IPS-15b (cell line): ENCODE data around the gene TRPV2.

Experiments used
- H3K27me3 ChIP-seq: one replicate; pipeline ENCODE4 v1.6.1; 2013; ENCODE audit warnings: low read length; ENCODE audit not compliant: control insufficient read depth, insufficient read depth
- H3K36me3 ChIP-seq: one replicate; pipeline ENCODE4 v1.6.1; 2013; ENCODE audit warnings: low read length; ENCODE audit not compliant: control insufficient read depth, insufficient read depth
- H3K4me1 ChIP-seq: one replicate; pipeline ENCODE4 v1.6.1; 2013; ENCODE audit warnings: mild to moderate bottlenecking, low read length; ENCODE audit not compliant: control insufficient read depth, insufficient read depth
- H3K4me3 ChIP-seq: one replicate; pipeline ENCODE4 v1.5.1; 2013; ENCODE audit warnings: low read depth, low read length
- H3K9ac ChIP-seq: one replicate; pipeline ENCODE4 v1.6.1; 2013; ENCODE audit warnings: low read depth, mild to moderate bottlenecking, low read length
- H3K9me3 ChIP-seq: one replicate; pipeline ENCODE4 v1.6.1; 2013; ENCODE audit warnings: mild to moderate bottlenecking, low read length; ENCODE audit not compliant: control insufficient read depth, insufficient read depth

TRPV2 gene

DNA sequence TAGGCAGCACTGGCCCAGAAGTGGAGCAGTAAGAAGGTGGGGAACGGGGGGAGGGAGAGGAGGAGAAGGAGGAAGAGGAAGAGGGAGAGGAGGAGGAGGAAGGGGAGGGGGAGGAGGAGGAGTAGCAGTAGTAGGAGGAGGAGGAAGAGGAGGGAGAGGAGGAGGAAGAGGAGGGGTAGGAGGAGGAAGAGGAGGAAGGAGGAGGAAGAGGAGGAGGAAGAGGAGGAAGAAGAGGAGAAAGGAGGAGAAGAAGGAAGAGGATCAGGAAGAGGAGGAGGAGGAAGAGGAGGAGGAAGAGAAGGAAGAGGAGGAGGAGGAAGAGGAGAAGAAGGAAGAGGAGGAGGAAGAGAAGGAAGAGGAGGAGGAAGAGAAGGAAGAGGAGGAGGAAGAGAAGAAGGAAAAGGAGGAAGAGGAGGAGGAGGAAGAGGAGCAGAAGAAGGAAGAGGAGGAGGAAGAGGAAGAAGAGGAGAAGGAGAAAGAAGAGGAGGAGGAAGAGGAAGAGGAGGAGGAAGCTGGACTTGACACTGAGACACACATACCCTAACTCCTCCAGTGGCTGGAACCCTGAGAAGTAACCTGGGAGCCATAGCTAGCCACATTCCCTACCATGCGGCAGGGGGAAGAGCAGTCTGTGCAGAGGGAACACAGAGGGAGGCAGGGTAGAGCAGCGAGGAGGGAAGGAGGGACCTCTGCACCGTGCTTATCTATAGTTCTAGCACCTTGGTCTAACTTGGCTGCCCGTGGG lies 40.8 kb downstream of the TRPV2 start:
- H3K4me1 ChIP-seq = peaks cover 5% of the 10 kb centered on the region
- no peaks in the 10 kb centered on the region for H3K36me3 ChIP-seq
- H3K9me3 ChIP-seq = no peaks in the 10 kb centered on the region
- H3K4me3 ChIP-seq = no peak overlapping the region
- H3K9ac ChIP-seq = no peak overlapping the region
- H3K27me3 ChIP-seq = no peaks in the 10 kb centered on the region

DNA sequence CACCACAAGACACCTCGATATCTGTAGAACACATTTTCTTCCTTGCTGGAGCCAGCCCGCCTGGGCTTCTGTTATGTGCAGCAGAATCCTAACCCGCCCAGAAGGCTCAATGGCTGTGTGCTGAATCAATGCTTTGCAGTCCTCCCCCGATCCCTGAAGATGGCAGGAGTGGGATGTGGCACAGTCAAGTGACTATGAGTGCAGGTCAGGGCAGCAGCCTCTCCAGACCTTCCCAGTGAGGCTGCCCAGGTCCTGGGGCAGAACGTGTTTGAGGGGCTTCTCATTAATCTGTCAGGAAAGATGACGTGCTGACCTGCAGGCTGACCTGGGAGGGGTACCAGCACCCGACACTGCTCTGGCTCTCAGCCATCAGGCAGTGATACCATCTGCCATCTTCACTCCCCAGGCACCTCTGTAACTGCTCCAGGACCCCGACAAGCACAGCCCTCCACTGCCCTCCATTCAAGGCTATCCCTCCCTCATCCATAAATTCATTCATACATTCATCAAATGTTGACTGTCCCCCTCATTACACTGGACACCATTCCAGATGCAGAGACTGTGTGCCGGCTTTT lies 41.5 kb downstream of the TRPV2 start:
- no peaks in the 10 kb centered on the region for H3K9me3 ChIP-seq
- H3K4me3 ChIP-seq = no peak overlapping the region
- H3K27me3 ChIP-seq = no peaks in the 10 kb centered on the region
- H3K36me3 ChIP-seq = no peaks in the 10 kb centered on the region
- H3K4me1 ChIP-seq = peaks cover 5% of the 10 kb centered on the region
- no peak overlapping the region for H3K9ac ChIP-seq

- no peaks in the 10 kb centered on the region for H3K9me3 ChIP-seq
- no peak overlapping the region for H3K9ac ChIP-seq
- H3K4me3 ChIP-seq = no peak overlapping the region
- H3K4me1 ChIP-seq = peaks cover 8% of the 10 kb centered on the region
- H3K27me3 ChIP-seq = no peaks in the 10 kb centered on the region
- no peaks in the 10 kb centered on the region for H3K36me3 ChIP-seq
Measured at GRCh38 chr17:16459271-16459670, 43.9 kb downstream of the TRPV2 start.

- no peaks in the 10 kb centered on the region for H3K27me3 ChIP-seq
- no peak overlapping the region for H3K9ac ChIP-seq
- H3K36me3 ChIP-seq = no peaks in the 10 kb centered on the region
- H3K4me3 ChIP-seq = no peak overlapping the region
- H3K9me3 ChIP-seq = no peaks in the 10 kb centered on the region
- peaks cover 8% of the 10 kb centered on the region for H3K4me1 ChIP-seq
Measured at GRCh38 chr17:16459855-16460550, 44.6 kb downstream of the TRPV2 start.

DNA sequence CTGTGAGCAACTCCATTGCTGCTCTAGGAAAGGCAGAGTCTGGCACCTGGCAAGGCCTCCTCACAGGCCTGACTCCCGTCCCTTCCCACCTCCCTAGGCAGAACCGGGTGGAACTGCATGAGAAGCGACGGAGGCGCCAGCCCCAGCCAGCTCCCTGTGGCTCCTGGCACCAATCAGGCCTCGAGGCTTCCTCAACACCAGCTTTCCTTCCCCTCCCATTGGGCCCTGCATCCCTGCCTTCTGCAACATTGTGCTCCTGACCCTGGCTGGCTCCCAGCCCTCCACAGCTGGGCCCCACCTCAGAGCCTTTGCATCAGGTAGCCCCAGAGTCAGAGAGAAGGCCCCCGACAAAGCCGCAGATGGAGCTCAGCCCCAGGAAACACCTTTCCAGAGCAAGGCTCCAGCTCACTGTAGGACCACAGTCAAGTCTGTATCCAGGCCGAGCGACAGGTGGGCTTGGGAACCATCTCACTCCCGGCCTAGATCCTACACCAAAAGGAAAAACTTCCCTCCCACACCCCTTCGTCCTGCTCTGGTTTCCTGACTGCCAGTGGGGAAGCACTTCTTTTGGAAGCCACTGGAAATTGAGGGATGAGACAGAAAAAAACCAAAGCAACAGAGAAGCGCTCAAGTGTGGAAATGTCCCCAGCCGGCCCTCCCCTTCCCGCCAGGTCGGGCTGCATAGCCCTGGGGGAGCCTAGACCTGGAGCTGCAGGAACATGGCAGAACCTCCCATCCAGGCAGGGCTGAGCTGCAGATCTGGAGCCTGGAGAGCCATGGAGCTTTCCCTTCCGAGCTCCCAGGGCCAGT lies 45.6 kb downstream of the TRPV2 start:
- H3K36me3 ChIP-seq = no peaks in the 10 kb centered on the region
- H3K4me3 ChIP-seq = no peak overlapping the region
- H3K9me3 ChIP-seq = no peaks in the 10 kb centered on the region
- no peaks in the 10 kb centered on the region for H3K27me3 ChIP-seq
- H3K4me1 ChIP-seq = peaks cover 8% of the 10 kb centered on the region
- no peak overlapping the region for H3K9ac ChIP-seq

- Histone ChIP-seq H3K9me3 (no peaks in the 10 kb centered on the region), H3K9ac (no peak overlapping the region), H3K27me3 (no peaks in the 10 kb centered on the region), H3K4me1 (peaks cover 8% of the 10 kb centered on the region), H3K4me3 (no peak overlapping the region), H3K36me3 (no peaks in the 10 kb centered on the region)
Measured at GRCh38 chr17:16461606-16461866, 46.2 kb downstream of the TRPV2 start.

GRCh38 chr17:16462070-16462864 lies 46.9 kb downstream of the TRPV2 start:
- Histone ChIP-seq H3K9ac (no peak overlapping the region), H3K4me3 (no peak overlapping the region), H3K9me3 (no peaks in the 10 kb centered on the region), H3K36me3 (no peaks in the 10 kb centered on the region), H3K27me3 (no peaks in the 10 kb centered on the region), H3K4me1 (peaks cover 8% of the 10 kb centered on the region)

GRCh38 chr17:16463358-16464302 lies 48.3 kb downstream of the TRPV2 start:
- Histone ChIP-seq H3K36me3 (no peaks in the 10 kb centered on the region), H3K9me3 (no peaks in the 10 kb centered on the region), H3K4me1 (peaks cover 8% of the 10 kb centered on the region), H3K27me3 (no peaks in the 10 kb centered on the region), H3K9ac (no peak overlapping the region), H3K4me3 (no peak overlapping the region)

DNA sequence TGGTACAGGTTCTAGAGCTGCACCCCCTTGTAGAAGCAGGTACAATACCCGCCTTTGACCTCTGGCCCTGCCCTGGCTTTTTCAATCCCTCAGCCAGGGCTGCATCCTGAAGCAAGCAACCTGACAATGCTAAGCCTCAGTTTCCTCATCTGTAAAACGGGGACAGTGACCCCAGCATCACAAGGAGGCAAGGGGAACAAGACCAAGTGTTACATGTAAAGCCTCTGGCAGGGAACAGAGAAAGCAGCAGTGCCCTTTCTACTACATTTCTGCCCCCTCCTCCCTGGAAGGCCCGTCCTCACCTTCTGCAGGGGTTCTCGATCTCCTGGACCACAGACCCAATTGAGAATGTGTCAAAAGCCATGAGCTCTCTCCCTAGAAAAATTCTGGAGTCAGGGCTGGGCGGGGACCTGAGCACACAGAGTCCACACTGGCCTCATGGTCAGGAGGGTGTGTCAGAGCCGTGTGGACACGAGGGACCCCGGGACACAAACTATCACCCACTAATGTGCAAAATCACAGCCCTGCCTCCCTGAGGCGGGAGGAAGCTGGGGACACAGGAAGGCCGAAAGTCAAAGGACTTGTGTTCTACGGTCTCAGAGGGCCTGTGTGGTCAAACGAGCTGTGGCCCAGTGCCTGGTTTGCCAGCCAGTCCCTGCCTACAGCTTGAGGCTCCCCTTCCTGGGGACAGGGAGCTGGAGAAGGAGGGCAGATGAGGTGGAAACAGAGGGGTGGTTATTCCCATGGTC lies 49.1 kb downstream of the TRPV2 start:
- Histone ChIP-seq H3K4me3 (no peak overlapping the region), H3K9ac (no peak overlapping the region), H3K4me1 (peaks cover 8% of the 10 kb centered on the region), H3K9me3 (no peaks in the 10 kb centered on the region), H3K27me3 (no peaks in the 10 kb centered on the region), H3K36me3 (peaks cover 2% of the 10 kb centered on the region)

GRCh38 chr17:16465052-16465312 lies 49.6 kb downstream of the TRPV2 start:
- Histone ChIP-seq H3K4me1 (peaks cover 6% of the 10 kb centered on the region), H3K9ac (no peak overlapping the region), H3K36me3 (peaks cover 4% of the 10 kb centered on the region), H3K4me3 (no peak overlapping the region), H3K27me3 (no peaks in the 10 kb centered on the region), H3K9me3 (no peaks in the 10 kb centered on the region)
